OCI-LY1 (cell line): Measurements from ENCODE around the gene CLDN4.

Experiments
- EZH2 ChIP-seq: fragments of 200-600 bp; sonication (generic), shearing (Covaris generic); IDR thresholded peaks from 2 replicates; pipeline ENCODE4 v1.8.0; 2017; ENCODE audit warnings: borderline replicate concordance, mixed run types, mild to moderate bottlenecking, antibody characterized with exemption, low read length, moderate library complexity, mixed read lengths
- TF ChIP-seq, protein P1 (sequence below): fragments of 200-600 bp; sonication (generic), shearing (Covaris generic); IDR thresholded peaks from 2 replicates; pipeline ENCODE4 v1.5.1; 2017; ENCODE audit warnings: mild to moderate bottlenecking, antibody characterized with exemption, low read length, moderate library complexity, mixed read lengths

DNA sequence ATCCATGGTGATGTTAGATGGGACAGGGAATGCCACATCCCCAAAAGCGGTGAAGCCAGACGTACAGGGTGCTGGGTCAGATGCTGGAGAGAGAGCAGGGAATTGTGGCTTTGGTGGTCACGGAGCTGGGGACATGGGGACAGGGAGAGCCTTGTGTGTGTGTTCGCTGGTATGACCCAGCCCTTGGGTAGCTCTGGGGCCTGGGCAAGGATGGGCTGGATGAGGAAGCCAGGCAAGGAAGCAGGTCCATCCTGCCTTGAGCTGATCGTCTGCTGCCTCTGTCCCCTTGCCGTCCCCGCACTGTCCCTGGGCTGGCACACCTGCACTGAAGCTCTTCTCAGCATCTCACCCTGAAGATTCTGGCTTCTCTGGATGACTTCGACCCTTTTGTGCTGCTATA is 15.4 kb upstream of the CLDN4 start:
- TF ChIP-seq, protein P1, sequence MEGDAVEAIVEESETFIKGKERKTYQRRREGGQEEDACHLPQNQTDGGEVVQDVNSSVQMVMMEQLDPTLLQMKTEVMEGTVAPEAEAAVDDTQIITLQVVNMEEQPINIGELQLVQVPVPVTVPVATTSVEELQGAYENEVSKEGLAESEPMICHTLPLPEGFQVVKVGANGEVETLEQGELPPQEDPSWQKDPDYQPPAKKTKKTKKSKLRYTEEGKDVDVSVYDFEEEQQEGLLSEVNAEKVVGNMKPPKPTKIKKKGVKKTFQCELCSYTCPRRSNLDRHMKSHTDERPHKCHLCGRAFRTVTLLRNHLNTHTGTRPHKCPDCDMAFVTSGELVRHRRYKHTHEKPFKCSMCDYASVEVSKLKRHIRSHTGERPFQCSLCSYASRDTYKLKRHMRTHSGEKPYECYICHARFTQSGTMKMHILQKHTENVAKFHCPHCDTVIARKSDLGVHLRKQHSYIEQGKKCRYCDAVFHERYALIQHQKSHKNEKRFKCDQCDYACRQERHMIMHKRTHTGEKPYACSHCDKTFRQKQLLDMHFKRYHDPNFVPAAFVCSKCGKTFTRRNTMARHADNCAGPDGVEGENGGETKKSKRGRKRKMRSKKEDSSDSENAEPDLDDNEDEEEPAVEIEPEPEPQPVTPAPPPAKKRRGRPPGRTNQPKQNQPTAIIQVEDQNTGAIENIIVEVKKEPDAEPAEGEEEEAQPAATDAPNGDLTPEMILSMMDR, result no peak
- no peak for TF ChIP-seq EZH2
